GM12864 (cell line): Measurements from ENCODE around the gene FDXACB1.

ENCODE experiments used
- DNase-seq: peaks from one replicate; pipeline ENCODE4 v3.0.0-alpha.2; 2011; ENCODE audit warnings: low read depth
- H3K4me3 ChIP-seq: 2 replicates; pipeline ENCODE4 v1.5.1; 2011; ENCODE audit warnings: mild to moderate bottlenecking, low read depth, low read length, control low read depth
- CTCF ChIP-seq: IDR thresholded peaks from 2 replicates; pipeline ENCODE4 v1.5.1; 2011; ENCODE audit warnings: low read depth, mild to moderate bottlenecking, moderate library complexity, low read length, control low read depth, inconsistent platforms; ENCODE audit errors: missing control alignments

Gene FDXACB1

GRCh38 chr11:111835665-111836064, 43.3 kb downstream of the FDXACB1 start:
- H3K4me3 ChIP-seq = no peak overlapping the region
- no peak for TF ChIP-seq CTCF
- no peak for DNase-seq

- DNase-seq = no peak
- no peak overlapping the region for H3K4me3 ChIP-seq
- no peak for TF ChIP-seq CTCF
These were observed 44.4 kb downstream of the FDXACB1 start for GRCh38 chr11:111834432-111835163.

GRCh38 chr11:111833524-111833923, 45.4 kb downstream of the FDXACB1 start:
- no peak for DNase-seq
- H3K4me3 ChIP-seq = no peak overlapping the region

GRCh38 chr11:111829185-111829968, 49.6 kb downstream of the FDXACB1 start:
- no peak overlapping the region for H3K4me3 ChIP-seq
- TF ChIP-seq CTCF = no peak
- peak; percentile 12 for DNase-seq

More at GRCh38 chr11:111833524-111833923, 45.4 kb downstream of the FDXACB1 start:
- TF ChIP-seq CTCF = no peak

- no peak overlapping the region for H3K4me3 ChIP-seq
- no peak for TF ChIP-seq CTCF
These were observed 52.5 kb downstream of the FDXACB1 start for GRCh38 chr11:111826322-111826950.

More at GRCh38 chr11:111826322-111826950, 52.5 kb downstream of the FDXACB1 start:
- DNase-seq = no peak
